ENCODE data around the gene KCNN3. TPM values are rescaled to one million over a fixed set of nuclear protein-coding genes. Genes with fewer than 3 reads are reported as not detected.

KCNN3 gene
- total and polyA plus RNA-seq, 2 donors (not counting 1 experiment from before 2014, with no cell fraction given): 0.17 to 0.82 TPM

GRCh38 chr1:154694995-154695394 lies 175.1 kb downstream of the KCNN3 start:
- Histone ChIP-seq H3K9me3 (ENCODE audit: control extremely low read depth in 1 of 3, control insufficient read depth in 2 of 3, insufficient read depth in 1 of 3, low read length in 2 of 3) (no peaks in the 10 kb centered on the region), H3K36me3 (replicated peaks in 1 of 2; ENCODE audit: control extremely low read depth in 1 of 2, control insufficient read depth in 1 of 2, extremely low read depth in 1 of 2, insufficient read depth in 2 of 2, low read length in 1 of 2) (no peaks in the 10 kb centered on the region), H3K4me1 (ENCODE audit: control insufficient read depth in 2 of 2, insufficient read depth in 2 of 2, low read length in 2 of 2) (no peaks in the 10 kb centered on the region), H4K20me1 (ENCODE audit: control insufficient read depth, insufficient read depth, low read length, poor library complexity, severe bottlenecking) (no peaks in the 10 kb centered on the region), H3K9ac (ENCODE audit: low read length) (no peak overlapping the region), H3K4me3 (ENCODE audit: control extremely low read depth in 1 of 5, extremely low read depth in 1 of 5, insufficient read depth in 1 of 5, low read depth in 2 of 5, low read length in 4 of 5) (no peak overlapping the region), H3K27me3 (replicated peaks in 1 of 4; ENCODE audit: control extremely low read depth in 1 of 4, control insufficient read depth in 3 of 4, insufficient read depth in 4 of 4, low read length in 3 of 4) (peaks cover 0 to 5% (median 2%) of the 10 kb centered on the region in 4 experiments), H3K4me2 (replicated peaks; ENCODE audit: low read depth, low read length, poor library complexity, severe bottlenecking) (no peak overlapping the region), H3K27ac (ENCODE audit: low read length in 2 of 2) (no peak overlapping the region), H3K79me2 (ENCODE audit: control insufficient read depth, insufficient read depth, low read length) (no peaks in the 10 kb centered on the region), H2AFZ (ENCODE audit: insufficient read depth, low read depth, low read length, poor library complexity, severe bottlenecking) (no peak overlapping the region)
- no peaks in the 10 kb centered on the region for H3K4me1 Mint-ChIP-seq
- no peak for DNase-seq
- TF ChIP-seq CTCF (IDR thresholded peaks at IDR 0.05) (no peak), EZH2 (IDR thresholded peaks at IDR 0.05; ENCODE audit: borderline replicate concordance, insufficient read depth, low read depth, low read length, poor library complexity, severe bottlenecking) (no peak)
- H3K4me3 Mint-ChIP-seq: no peak overlapping the region
- CTCF ChIA-PET: no interaction called here
- ATAC-seq (ENCODE audit: low read depth): no peak
- H3K27me3 Mint-ChIP-seq: peaks cover 32% of the 10 kb centered on the region
- intact Hi-C loops (cut with micrococcal nuclease): no loop called here
- H3K27ac Mint-ChIP-seq: no peak overlapping the region
- WGBS (ENCODE audit: insufficient coverage): 93% methylated on average over 2 of the region's 4 CpGs
- no peaks in the 10 kb centered on the region for H3K9me3 Mint-ChIP-seq (ENCODE audit: insufficient read depth)
- POLR2A ChIA-PET: no interaction called here

GRCh38 chr1:154689083-154689482 lies 181.0 kb downstream of the KCNN3 start:
- no peak for ATAC-seq (ENCODE audit: low read depth)
- no peak overlapping the region for H3K27ac ChIP-seq (ENCODE audit: low read length in 2 of 2)
- H3K4me1 ChIP-seq (ENCODE audit: control insufficient read depth in 2 of 2, insufficient read depth in 2 of 2, low read length in 2 of 2): no peaks in the 10 kb centered on the region
- H2AFZ ChIP-seq (ENCODE audit: insufficient read depth, low read depth, low read length, poor library complexity, severe bottlenecking): no peak overlapping the region
- TF ChIP-seq EZH2 (IDR thresholded peaks at IDR 0.05; ENCODE audit: borderline replicate concordance, insufficient read depth, low read depth, low read length, poor library complexity, severe bottlenecking) (no peak), CTCF (IDR thresholded peaks at IDR 0.05) (no peak)
- DNase-seq: no peak
- H3K4me3 Mint-ChIP-seq: no peak overlapping the region
- no peaks in the 10 kb centered on the region for H3K9me3 Mint-ChIP-seq (ENCODE audit: insufficient read depth)
- ChIA-PET POLR2A (no interaction called here), CTCF (no interaction called here)
- WGBS (ENCODE audit: insufficient coverage): 71% methylated on average over 1 of the region's 3 CpGs
- no peaks in the 10 kb centered on the region for H3K4me1 Mint-ChIP-seq
- H3K9me3 ChIP-seq (ENCODE audit: control extremely low read depth in 1 of 3, control insufficient read depth in 2 of 3, insufficient read depth in 1 of 3, low read length in 2 of 3): no peaks in the 10 kb centered on the region
- peaks cover 0 to 1% (median 0%) of the 10 kb centered on the region in 4 experiments for H3K27me3 ChIP-seq (replicated peaks in 1 of 4; ENCODE audit: control extremely low read depth in 1 of 4, control insufficient read depth in 3 of 4, insufficient read depth in 4 of 4, low read length in 3 of 4)
- no peaks in the 10 kb centered on the region for H3K79me2 ChIP-seq (ENCODE audit: control insufficient read depth, insufficient read depth, low read length)
- H4K20me1 ChIP-seq (ENCODE audit: control insufficient read depth, insufficient read depth, low read length, poor library complexity, severe bottlenecking): no peaks in the 10 kb centered on the region
- no peak overlapping the region for H3K4me2 ChIP-seq (replicated peaks; ENCODE audit: low read depth, low read length, poor library complexity, severe bottlenecking)
- H3K27me3 Mint-ChIP-seq: peaks cover 31% of the 10 kb centered on the region
- intact Hi-C loops (cut with micrococcal nuclease): no loop called here
- no peak overlapping the region for H3K9ac ChIP-seq (ENCODE audit: low read length)
- H3K4me3 ChIP-seq (ENCODE audit: control extremely low read depth in 1 of 5, extremely low read depth in 1 of 5, insufficient read depth in 1 of 5, low read depth in 2 of 5, low read length in 4 of 5): no peak overlapping the region
- H3K27ac Mint-ChIP-seq: no peak overlapping the region
- no peaks in the 10 kb centered on the region for H3K36me3 ChIP-seq (replicated peaks in 1 of 2; ENCODE audit: control extremely low read depth in 1 of 2, control insufficient read depth in 1 of 2, extremely low read depth in 1 of 2, insufficient read depth in 2 of 2, low read length in 1 of 2)

Data from B cell (primary cell).